Limb (tissue), 2 donors: ENCODE data around the gene CNEP1R1.

ENCODE experiments used
- DNase-seq, 2 donors: peaks; one replicate each; pipeline ENCODE4 v3.0.0-alpha.2; 2016; ENCODE audit errors: extremely low spot score in 2 of 2

The CNEP1R1 gene

DNA sequence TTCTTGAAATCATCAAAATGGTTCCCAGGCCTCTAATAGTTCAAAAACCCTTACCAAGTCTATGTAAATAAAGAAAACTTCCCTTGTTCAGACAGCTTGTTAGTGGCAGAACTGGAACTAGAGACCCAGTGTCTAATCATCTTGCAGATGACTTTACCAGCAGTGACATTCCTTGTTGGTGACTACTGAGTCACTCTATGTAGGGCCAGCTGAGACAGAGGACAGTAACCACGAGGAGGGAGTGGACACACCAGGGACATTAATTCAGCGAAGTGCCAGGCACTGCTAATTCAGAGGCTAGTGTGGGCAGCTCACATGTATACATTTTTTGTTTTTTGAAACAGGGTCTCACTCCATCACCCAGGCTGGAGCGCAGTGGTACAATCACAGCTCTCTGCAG, 34.6 kb downstream of the CNEP1R1 start:
- no peak for DNase-seq

DNA sequence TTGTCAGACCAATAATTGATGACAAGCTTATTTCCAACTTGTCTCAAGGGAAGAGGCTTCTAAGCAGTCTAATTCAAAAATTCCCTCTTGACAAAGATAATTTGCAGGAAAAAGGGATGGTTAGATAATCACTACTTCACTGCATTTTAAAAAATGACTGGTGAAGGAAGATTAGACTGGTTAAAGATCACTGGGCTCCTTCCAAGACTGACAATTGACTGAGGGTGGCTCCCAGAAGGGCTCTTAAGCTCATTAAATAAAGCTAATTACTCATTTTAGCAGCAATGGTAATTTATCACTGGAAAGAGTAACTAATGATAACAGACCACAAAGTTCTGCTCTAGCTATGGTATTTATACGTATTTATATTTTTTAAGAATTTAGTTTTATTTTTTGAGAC, 36.3 kb downstream of the CNEP1R1 start:
- DNase-seq, result no peak

DNA sequence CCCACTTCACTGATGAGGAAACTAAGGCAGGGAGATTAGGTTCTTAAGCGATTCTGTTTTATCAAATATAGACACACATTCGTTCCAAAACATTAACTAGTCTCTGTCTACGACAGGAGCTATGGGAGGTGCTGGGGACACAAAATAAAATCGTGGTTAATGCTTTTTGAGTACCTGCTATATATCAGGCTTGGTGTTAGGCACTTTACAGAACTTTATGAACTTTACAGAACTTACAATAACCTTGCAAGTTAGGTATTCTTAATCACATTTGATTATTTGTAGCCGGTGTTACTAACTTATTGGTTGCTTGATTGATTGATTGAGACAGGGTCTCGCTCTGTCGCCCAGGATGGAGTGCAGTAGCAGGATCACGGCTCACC, 40.2 kb downstream of the CNEP1R1 start:
- no peak for DNase-seq

DNA sequence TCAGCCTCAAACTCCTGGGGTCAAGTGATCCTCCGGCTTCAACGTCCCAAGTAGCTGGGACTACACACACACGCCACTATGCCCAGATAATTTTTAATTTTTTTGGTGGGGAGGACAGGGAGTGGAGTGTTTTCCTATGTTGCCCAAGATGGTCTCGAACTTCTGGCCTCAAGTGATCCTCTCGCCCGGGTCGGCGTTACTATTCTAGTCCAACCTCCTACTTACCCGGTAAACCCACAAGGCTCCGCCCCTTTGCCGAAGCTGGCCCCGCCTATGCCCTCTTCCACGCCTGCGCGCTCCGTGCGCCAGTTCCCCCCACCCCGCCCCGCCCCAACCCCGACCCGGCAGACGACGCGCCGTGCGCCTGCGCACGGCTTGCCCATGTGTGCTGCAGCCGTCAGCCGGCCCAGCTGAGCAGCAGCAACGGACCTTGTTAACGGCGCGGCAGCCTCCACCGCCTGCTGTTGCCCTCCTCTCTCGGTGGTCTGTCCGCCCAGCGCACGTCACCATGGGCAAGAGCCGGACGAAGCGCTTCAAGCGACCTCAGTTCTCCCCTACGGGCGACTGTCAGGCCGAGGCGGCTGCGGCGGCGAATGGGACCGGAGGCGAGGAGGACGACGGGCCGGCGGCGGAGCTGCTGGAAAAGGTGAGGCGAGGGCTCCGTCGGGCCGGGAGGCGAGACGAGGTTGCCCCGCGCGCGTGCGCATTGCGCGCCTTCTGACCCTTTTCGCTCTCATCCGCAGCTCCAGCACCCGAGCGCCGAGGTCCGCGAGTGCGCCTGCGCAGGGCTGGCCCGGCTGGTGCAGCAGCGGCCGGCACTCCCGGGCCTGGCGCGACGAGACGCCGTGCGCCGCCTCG, 40.8 kb downstream of the CNEP1R1 start, which contains the start of gene HEATR3:
Gene HEATR3, plus strand, starts transcription at position 347 of the 858 bp plus-strand sequence. Its CDS starts 162 bp downstream, at position 509.
- peak; percentile 92 to 98 for DNase-seq

DNA sequence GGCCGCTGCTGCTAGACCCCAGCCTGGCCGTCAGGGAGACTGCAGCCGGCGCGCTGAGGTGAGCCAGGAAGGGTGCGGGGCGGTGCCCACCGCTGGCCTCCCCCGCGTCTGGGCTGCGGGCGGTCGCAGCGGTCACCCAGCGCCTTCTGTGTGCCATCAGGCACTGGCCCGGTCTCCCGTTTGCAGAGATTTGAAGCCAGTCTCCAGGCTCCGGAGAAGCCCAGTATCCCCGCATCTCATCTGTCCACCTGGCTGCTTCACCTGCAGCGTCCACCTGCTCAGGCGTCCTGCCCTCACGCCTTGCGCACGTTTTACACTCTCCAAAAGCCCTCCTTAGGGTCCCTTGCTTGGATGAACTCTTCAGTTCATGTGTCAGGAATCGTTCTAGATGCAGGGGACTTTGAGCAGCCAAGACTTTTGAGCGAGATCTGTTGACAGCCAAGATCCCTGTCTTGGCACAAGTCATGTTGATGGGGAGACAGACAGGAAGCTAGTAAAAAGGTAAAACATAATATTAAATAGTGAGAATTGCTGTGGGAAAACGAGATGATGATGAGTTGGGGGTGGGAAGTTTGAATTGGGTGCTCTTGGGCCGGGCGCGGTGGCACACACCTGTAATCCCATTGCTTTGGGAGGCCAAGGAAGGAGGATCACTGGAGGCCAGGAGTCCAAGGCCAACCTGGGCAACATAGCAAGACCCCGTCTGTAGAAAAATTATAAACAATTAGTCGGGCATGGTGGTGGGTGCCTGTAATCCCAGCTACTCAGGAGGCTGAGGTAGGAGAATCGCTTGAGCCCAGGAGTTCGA, 41.7 kb downstream of the CNEP1R1 start:
- DNase-seq, result no peak

DNA sequence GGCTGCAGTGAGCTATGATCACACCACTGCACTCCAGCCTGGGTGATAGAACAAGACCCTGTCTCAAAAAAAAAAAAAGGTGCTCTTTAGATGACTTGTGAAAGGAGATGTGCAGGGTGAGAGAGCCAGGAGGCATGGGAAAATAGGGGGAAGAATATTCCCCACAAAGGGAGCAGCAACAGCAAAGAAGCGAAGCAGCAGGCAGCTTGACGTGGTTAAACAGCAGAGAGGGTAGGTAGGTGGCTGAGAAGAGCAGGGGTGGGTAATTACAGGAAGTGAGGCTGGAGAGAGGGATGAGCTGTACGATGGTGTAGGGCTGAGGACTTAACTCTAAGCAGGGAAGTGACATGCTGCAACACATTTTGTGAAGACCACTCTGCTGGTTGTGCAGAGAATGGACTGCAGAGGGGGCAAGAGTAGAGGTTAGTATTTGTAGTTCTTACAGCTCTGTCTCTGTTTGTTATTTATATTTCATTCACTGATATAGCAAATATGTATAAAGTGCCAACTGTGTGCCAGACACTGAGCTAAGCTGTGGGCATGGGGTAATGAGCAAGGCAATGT, 42.3 kb downstream of the CNEP1R1 start:
- DNase-seq, result peak; percentile 37 to 43

DNA sequence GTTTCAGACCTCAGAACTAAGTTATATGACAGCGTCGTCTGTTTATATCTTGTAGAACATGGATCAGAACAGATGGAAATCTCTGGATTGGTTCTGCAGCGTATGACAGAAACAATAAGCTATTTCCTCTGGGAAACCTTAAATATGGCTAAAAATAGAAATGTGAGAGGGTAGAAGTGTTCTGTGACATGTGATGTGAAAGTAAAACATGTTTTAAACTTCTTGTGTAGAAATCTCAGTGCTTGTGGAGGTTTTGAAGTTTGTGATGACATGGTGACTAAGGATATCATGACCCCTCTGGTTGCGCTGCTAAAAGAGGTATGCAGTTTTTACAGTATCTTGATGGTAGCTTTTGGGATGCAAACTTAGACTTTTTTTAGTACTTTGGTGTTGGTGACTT, 43.5 kb downstream of the CNEP1R1 start:
- no peak for DNase-seq

DNA sequence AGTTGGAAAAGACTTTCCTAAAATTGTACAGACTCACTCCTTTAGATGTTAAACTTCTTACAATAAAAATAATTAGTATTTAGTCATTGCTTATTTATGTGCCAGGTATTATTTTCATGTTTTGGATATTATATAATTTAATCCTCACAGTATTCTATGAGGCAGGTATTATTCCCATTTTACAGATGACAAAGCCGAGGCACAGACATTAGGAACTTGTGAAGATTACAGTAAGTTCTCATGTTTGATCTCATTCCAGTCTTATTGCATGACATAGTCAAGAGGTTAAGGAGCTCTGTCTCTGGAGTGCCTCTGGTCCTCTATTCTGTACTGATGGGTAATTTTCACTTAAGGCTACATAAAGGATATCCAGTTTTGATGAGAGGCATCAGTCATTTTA, 44.0 kb downstream of the CNEP1R1 start:
- no peak for DNase-seq

DNA sequence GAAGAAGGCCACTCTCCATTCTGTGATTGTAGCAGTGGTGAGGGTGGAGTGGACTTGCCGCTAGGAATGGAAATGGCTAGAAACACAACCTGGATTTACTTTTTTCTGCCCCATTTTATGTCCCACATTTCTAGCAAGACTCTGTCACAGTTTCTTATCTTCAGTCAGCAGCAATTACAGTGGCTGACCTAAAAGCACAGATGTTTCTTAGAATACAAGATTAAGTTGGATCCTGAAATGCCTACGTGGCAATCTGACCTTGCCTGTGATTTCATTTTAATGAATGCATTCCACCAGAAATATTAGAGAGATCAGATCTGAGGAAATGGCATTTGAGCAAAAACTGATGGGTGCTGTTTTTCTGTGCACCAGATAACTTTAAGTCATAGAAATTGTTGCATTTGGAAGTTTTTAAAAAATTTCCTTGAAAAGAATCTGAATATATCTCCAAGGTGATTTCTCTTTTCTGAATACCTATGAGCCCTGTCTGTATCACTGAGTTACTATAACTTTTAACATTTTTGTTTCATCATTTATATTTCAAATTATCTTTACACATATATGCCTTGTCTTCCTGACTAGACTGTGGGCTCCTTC, 46.1 kb downstream of the CNEP1R1 start:
- no peak for DNase-seq

DNA sequence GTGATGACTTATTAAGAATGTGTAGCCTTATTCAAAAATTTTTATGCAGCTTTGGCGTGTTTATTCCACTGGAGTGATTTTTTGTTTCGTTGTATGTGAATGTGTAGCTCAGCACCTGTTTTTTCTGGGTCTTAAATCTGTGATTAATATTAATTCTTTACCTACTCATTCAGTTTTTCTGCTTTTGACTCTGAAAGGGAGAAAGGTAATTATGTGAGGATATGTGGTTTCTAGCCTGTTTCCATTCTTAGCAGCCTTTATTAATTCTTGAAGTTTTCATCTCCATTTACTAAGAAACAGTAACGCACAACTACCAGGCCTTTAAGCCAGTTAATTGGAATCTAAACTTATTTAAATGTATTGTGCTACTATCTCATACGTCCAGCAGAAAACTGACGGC, 47.7 kb downstream of the CNEP1R1 start:
- no peak for DNase-seq

DNA sequence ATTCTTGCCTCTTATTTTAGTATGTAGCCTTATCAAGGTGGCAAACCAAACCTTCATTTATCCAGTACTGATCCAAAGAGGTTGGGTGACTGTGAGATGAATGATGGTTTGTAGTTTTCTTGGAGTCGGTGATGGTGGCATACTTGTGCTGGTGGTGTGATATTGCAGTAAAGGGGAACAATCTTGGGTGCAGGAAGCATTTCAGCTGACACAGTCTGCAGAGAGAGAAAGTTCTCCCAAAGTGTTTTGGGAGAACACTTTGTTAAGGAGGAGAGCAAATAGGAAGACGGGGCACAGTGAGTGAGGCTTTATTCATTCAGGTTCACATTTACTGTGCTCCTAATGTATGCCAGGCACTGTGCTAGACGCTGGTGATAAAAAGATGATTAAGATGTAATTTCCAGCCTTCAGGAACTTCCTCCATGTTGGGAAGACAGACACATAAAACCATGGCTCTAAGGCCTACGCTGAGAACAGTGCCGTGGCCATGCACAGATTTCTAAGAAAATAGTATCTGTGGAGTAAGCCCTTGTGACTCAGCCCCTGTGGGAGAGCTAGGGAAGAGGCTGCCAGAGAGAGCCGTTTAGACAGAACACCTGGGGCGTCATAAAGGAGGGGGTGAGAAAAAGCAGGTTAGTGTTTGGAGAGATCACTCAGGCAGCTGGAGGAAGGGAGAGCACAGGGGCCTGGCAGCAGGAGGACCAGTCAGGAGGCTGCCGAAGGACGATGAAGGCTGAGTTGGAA, 54.5 kb downstream of the CNEP1R1 start:
- no peak for DNase-seq

DNA sequence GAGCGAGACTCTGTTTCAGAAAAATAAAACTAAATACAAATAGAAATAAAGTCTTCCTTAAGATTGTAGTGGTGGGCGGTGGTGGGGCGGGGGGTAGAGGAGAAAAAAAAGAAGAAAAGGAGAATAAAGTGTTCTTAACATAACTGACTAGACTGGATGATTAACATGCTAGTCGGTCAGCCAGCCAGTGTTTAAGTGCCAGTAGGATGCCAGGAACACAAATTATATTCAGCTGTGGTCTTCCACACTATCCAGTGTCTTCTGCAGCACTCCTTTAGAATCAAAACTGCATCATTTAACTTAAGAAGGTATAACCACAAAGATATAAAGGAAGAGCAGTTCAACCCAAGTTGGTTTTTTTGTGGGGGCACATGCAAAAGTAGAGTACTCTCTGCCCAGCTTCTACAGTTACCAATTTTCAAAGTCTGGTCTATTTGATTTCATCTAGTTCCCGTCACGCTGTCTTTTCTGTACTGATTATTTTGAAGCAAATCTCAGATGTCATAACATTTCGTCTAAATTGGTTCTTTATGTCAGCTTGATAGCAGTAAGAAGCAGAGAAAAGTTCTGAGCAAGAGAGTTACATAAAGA, 56.5 kb downstream of the CNEP1R1 start:
- no peak for DNase-seq

DNA sequence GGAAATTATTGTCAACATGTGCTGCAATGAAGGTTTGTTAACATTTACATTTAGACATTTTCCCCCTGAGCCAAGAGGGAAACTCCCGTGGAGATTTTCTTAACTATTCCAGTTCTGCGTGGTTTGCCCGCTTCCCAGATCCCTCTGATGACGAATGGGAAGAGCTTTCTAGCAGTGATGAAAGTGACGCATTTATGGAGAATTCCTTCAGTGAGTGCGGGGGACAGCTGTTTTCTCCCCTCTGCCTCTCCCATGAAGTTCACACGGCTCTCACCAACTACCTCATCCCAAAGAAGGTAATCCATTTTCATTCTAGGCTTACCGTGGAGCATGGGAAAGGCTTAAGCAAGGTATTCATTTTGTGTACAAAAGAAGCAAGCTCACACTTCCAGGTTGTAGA, 59.0 kb downstream of the CNEP1R1 start:
- no peak for DNase-seq

DNA sequence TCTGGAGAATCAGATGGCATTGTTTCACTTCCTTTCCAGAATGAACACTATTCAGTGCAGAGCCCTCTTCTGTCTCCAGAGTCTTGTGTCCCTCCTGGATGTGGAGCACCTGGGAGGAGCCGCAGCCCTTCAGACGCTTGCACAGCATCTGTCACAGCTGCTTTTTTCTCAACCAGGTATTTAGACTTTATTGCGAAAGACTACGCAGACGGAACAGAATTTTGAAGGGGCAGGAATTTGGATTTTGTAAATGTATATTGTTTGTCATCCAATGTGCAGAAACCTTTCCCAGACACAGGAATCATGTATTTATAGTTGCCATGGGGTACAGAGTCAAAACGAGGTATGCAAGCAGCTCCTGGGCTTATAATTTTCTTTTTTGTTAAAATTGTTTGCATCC, 61.2 kb downstream of the CNEP1R1 start:
- DNase-seq, result no peak
